Measurements from ENCODE around the gene PTPRE.

DNA sequence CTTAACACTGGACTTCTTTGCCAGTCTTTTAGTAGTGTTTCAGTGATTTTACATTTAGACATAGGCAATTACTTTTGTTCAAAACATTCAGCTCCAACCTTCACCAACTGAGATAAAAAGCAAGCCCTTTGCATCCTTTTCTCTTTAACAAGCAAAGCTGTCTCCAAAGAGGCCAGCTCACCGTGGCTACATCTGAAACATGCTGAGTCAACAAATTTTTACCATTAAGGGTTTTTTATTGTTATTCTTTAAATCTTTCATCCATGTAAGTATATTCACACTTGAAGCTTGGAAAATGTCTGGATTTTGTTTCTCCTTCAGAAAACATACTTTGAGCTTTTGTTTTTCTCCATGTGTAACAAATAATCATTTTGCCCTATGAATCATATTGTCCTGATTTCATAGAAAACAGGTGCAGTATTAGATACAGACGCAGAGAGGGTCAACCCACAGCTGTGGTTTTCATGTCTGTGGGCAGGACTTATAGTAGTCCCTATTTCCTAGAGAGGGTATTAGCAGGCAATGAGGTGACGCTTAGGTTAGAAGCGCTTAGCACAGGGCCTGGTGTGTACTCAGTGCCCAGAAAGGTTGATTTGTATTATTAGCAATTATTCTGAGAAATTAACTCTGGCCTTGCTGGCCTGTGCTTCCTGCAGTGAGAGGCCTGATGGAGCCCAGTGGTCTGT lies 119.9 kb downstream of the PTPRE start:
- TF ChIP-seq, protein P1, sequence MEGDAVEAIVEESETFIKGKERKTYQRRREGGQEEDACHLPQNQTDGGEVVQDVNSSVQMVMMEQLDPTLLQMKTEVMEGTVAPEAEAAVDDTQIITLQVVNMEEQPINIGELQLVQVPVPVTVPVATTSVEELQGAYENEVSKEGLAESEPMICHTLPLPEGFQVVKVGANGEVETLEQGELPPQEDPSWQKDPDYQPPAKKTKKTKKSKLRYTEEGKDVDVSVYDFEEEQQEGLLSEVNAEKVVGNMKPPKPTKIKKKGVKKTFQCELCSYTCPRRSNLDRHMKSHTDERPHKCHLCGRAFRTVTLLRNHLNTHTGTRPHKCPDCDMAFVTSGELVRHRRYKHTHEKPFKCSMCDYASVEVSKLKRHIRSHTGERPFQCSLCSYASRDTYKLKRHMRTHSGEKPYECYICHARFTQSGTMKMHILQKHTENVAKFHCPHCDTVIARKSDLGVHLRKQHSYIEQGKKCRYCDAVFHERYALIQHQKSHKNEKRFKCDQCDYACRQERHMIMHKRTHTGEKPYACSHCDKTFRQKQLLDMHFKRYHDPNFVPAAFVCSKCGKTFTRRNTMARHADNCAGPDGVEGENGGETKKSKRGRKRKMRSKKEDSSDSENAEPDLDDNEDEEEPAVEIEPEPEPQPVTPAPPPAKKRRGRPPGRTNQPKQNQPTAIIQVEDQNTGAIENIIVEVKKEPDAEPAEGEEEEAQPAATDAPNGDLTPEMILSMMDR (IDR thresholded peaks at IDR 0.05) = no peak
- no peak for TF ChIP-seq ZNF396 (CRISPR knock-in tag; IDR thresholded peaks at IDR 0.05; ENCODE audit: borderline replicate concordance)
- no peak for TF ChIP-seq SP1 (CRISPR knock-in tag; conservative IDR thresholded peaks at IDR 0.05)
- no peak for TF ChIP-seq TEAD4 (CRISPR knock-in tag; IDR thresholded peaks at IDR 0.05)
- TF ChIP-seq, protein P2, sequence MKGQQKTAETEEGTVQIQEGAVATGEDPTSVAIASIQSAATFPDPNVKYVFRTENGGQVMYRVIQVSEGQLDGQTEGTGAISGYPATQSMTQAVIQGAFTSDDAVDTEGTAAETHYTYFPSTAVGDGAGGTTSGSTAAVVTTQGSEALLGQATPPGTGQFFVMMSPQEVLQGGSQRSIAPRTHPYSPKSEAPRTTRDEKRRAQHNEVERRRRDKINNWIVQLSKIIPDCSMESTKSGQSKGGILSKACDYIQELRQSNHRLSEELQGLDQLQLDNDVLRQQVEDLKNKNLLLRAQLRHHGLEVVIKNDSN (CRISPR knock-in tag; IDR thresholded peaks at IDR 0.05) = no peak
- no peak for TF ChIP-seq GABPB1 (CRISPR knock-in tag; IDR thresholded peaks at IDR 0.05)
- TF ChIP-seq, protein P3, sequence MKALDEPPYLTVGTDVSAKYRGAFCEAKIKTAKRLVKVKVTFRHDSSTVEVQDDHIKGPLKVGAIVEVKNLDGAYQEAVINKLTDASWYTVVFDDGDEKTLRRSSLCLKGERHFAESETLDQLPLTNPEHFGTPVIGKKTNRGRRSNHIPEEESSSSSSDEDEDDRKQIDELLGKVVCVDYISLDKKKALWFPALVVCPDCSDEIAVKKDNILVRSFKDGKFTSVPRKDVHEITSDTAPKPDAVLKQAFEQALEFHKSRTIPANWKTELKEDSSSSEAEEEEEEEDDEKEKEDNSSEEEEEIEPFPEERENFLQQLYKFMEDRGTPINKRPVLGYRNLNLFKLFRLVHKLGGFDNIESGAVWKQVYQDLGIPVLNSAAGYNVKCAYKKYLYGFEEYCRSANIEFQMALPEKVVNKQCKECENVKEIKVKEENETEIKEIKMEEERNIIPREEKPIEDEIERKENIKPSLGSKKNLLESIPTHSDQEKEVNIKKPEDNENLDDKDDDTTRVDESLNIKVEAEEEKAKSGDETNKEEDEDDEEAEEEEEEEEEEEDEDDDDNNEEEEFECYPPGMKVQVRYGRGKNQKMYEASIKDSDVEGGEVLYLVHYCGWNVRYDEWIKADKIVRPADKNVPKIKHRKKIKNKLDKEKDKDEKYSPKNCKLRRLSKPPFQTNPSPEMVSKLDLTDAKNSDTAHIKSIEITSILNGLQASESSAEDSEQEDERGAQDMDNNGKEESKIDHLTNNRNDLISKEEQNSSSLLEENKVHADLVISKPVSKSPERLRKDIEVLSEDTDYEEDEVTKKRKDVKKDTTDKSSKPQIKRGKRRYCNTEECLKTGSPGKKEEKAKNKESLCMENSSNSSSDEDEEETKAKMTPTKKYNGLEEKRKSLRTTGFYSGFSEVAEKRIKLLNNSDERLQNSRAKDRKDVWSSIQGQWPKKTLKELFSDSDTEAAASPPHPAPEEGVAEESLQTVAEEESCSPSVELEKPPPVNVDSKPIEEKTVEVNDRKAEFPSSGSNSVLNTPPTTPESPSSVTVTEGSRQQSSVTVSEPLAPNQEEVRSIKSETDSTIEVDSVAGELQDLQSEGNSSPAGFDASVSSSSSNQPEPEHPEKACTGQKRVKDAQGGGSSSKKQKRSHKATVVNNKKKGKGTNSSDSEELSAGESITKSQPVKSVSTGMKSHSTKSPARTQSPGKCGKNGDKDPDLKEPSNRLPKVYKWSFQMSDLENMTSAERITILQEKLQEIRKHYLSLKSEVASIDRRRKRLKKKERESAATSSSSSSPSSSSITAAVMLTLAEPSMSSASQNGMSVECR (CRISPR knock-in tag; IDR thresholded peaks at IDR 0.05; ENCODE audit: borderline replicate concordance) = no peak
- TF ChIP-seq ZNF121 (CRISPR knock-in tag; IDR thresholded peaks at IDR 0.05) = no peak
